Measurements from ENCODE around the gene PLEKHG4. TPM values are rescaled to one million over a fixed set of nuclear protein-coding genes. Genes with fewer than 3 reads are reported as not detected.

Gene PLEKHG4
- polyA plus RNA-seq, 1 donor from 2014 or later: 0.28 TPM

GRCh38 chr16:67278773-67279295 lies 498 bp upstream of the PLEKHG4 start:
- TF ChIP-seq SMC3 (conservative IDR thresholded peaks at IDR 0.05; ENCODE audit: poor library complexity) (no peak), EP300 (conservative IDR thresholded peaks at IDR 0.05; ENCODE audit: poor library complexity, severe bottlenecking) (no peak), POLR2AphosphoS5 (IDR thresholded peaks at IDR 0.05) (no peak), TAF1 (IDR thresholded peaks at IDR 0.05; ENCODE audit: low read depth) (no peak)
- Histone ChIP-seq H3K27me3 (ENCODE audit: insufficient read depth, low read depth, low read length) (peaks cover 6% of the 10 kb centered on the region), H2AFZ (ENCODE audit: low read depth, low read length) (no peak overlapping the region), H3K4me2 (ENCODE audit: low read length) (no peak overlapping the region), H3K9ac (ENCODE audit: low read length) (no peak overlapping the region), H3K4me3 (ENCODE audit: low read length) (no peak overlapping the region), H3F3A (ENCODE audit: insufficient read depth, low read length, poor library complexity, severe bottlenecking) (no peaks in the 10 kb centered on the region), H3K27ac (ENCODE audit: low read length) (no peak overlapping the region), H3K9me3 (ENCODE audit: low read length) (no peaks in the 10 kb centered on the region), H3K9me2 (ENCODE audit: insufficient read depth, low read length) (no peaks in the 10 kb centered on the region), H3K36me3 (ENCODE audit: insufficient read depth, low read length) (no peaks in the 10 kb centered on the region), H4K20me1 (ENCODE audit: insufficient read depth) (no peaks in the 10 kb centered on the region), H3K79me2 (replicated peaks; ENCODE audit: insufficient read depth, low read length) (no peaks in the 10 kb centered on the region)

- Histone ChIP-seq H2AFZ (ENCODE audit: low read depth, low read length) (no peak overlapping the region), H3K4me3 (ENCODE audit: low read length) (no peak overlapping the region), H3K79me2 (replicated peaks; ENCODE audit: insufficient read depth, low read length) (no peaks in the 10 kb centered on the region), H3K9me3 (ENCODE audit: low read length) (no peaks in the 10 kb centered on the region), H3K27me3 (ENCODE audit: insufficient read depth, low read depth, low read length) (peaks cover 6% of the 10 kb centered on the region), H4K20me1 (ENCODE audit: insufficient read depth) (no peaks in the 10 kb centered on the region), H3K36me3 (ENCODE audit: insufficient read depth, low read length) (no peaks in the 10 kb centered on the region), H3K9ac (ENCODE audit: low read length) (no peak overlapping the region), H3F3A (ENCODE audit: insufficient read depth, low read length, poor library complexity, severe bottlenecking) (no peaks in the 10 kb centered on the region), H3K4me2 (ENCODE audit: low read length) (no peak overlapping the region), H3K27ac (ENCODE audit: low read length) (no peak overlapping the region), H3K9me2 (ENCODE audit: insufficient read depth, low read length) (no peaks in the 10 kb centered on the region)
- no peak for TF ChIP-seq SMC3 (conservative IDR thresholded peaks at IDR 0.05; ENCODE audit: poor library complexity)
Measured at GRCh38 chr16:67280090-67281015, 1.0 kb downstream of the PLEKHG4 start.

GRCh38 chr16:67281536-67282446 lies 2.5 kb downstream of the PLEKHG4 start:
- no peak overlapping the region for H2AFZ ChIP-seq (ENCODE audit: low read depth, low read length)
- H3K79me2 ChIP-seq (replicated peaks; ENCODE audit: insufficient read depth, low read length): no peaks in the 10 kb centered on the region
- H3K9me3 ChIP-seq (ENCODE audit: low read length): no peaks in the 10 kb centered on the region
- no peak overlapping the region for H3K4me3 ChIP-seq (ENCODE audit: low read length)
- peaks cover 6% of the 10 kb centered on the region for H3K27me3 ChIP-seq (ENCODE audit: insufficient read depth, low read depth, low read length)
- no peak overlapping the region for H3K4me2 ChIP-seq (ENCODE audit: low read length)
- H3K9me2 ChIP-seq (ENCODE audit: insufficient read depth, low read length): no peaks in the 10 kb centered on the region
- TF ChIP-seq CTCF (IDR thresholded peaks at IDR 0.05; ENCODE audit: poor library complexity, severe bottlenecking) (no peak), SMC3 (conservative IDR thresholded peaks at IDR 0.05; ENCODE audit: poor library complexity) (no peak), TAF1 (IDR thresholded peaks at IDR 0.05; ENCODE audit: low read depth) (no peak), EZH2 (IDR thresholded peaks at IDR 0.05; ENCODE audit: borderline replicate concordance, insufficient read depth, low read length, poor library complexity, severe bottlenecking) (no peak), MXI1 (conservative IDR thresholded peaks at IDR 0.05; ENCODE audit: poor library complexity, severe bottlenecking) (no peak), REST (IDR thresholded peaks at IDR 0.05; ENCODE audit: borderline replicate concordance) (no peak), EP300 (conservative IDR thresholded peaks at IDR 0.05; ENCODE audit: poor library complexity, severe bottlenecking) (no peak), RAD21 (conservative IDR thresholded peaks at IDR 0.05) (no peak), POLR2AphosphoS5 (IDR thresholded peaks at IDR 0.05) (no peak)
- no peak overlapping the region for H3K27ac ChIP-seq (ENCODE audit: low read length)
- no peak overlapping the region for H3K9ac ChIP-seq (ENCODE audit: low read length)
- no peaks in the 10 kb centered on the region for H3K36me3 ChIP-seq (ENCODE audit: insufficient read depth, low read length)
- no peaks in the 10 kb centered on the region for H4K20me1 ChIP-seq (ENCODE audit: insufficient read depth)
- no peaks in the 10 kb centered on the region for H3F3A ChIP-seq (ENCODE audit: insufficient read depth, low read length, poor library complexity, severe bottlenecking)
